A673 (cell line): Measurements from ENCODE around the gene THSD1. TPM values are rescaled to one million over a fixed set of nuclear protein-coding genes. Genes with fewer than 3 reads are reported as not detected.
A peak's percentile ranks its signal among the peaks of the same experiment; 100 is the strongest.

ENCODE experiments used
- BruUV-seq: library from RNA; stranded (reverse); fragments of 400-500 nt; replicated peaks from 2 replicates; lab custom pipeline; 2021; lab: Mats Ljungman, UMichigan
- CTCF ChIA-PET: fragments of 300-600 bp; sonication (Branson Sonifier 250); formaldehyde crosslinking; loops from one replicate; lab custom pipeline; 2022; ENCODE audit warnings: antibody characterized with exemption; lab: Charles Lee
- POLR2A ChIA-PET: fragments of 300-600 bp; sonication (Branson Sonifier 250); formaldehyde crosslinking; loops from one replicate; lab custom pipeline; 2022; ENCODE audit warnings: antibody characterized with exemption; ENCODE audit not compliant: low non-redundant PET; lab: Charles Lee
- DNase-seq: peaks from one replicate; pipeline ENCODE4 v3.0.0-alpha.2; 2015; ENCODE audit warnings: low spot score
- H3K27ac ChIP-seq: fragments of 200-600 bp; sonication (generic); 2 replicates; pipeline ENCODE4 v1.5.1; 2016; ENCODE audit warnings: mixed run types, low read depth, mild to moderate bottlenecking, mixed read lengths, antibody characterized with exemption, low read length; ENCODE audit not compliant: poor library complexity, severe bottlenecking
- H3K27me3 ChIP-seq: fragments of 200-600 bp; sonication (generic); replicated peaks from 2 replicates; pipeline ENCODE4 v1.6.1; 2017; ENCODE audit warnings: mixed run types, low read depth, mild to moderate bottlenecking, mixed read lengths, antibody characterized with exemption, low read length; ENCODE audit not compliant: insufficient read depth, poor library complexity
- H3K36me3 ChIP-seq: fragments of 200-600 bp; sonication (generic); 2 replicates; pipeline ENCODE4 v1.6.1; 2016; ENCODE audit warnings: mixed run types, mild to moderate bottlenecking, mixed read lengths, antibody characterized with exemption, low read length; ENCODE audit not compliant: insufficient read depth, poor library complexity, severe bottlenecking
- H3K4me1 ChIP-seq: fragments of 200-600 bp; sonication (generic); 2 replicates; pipeline ENCODE4 v1.6.1; 2017; ENCODE audit warnings: mixed run types, mild to moderate bottlenecking, mixed read lengths, antibody characterized with exemption, low read length; ENCODE audit not compliant: insufficient read depth, poor library complexity, severe bottlenecking
- H3K4me3 ChIP-seq: fragments of 200-600 bp; sonication (generic); 2 replicates; pipeline ENCODE4 v1.5.1; 2016; ENCODE audit warnings: low read depth, mixed run types, mild to moderate bottlenecking, mixed read lengths, low read length; ENCODE audit not compliant: poor library complexity, severe bottlenecking
- H3K9me3 ChIP-seq: fragments of 200-600 bp; sonication (generic); 2 replicates; pipeline ENCODE4 v1.6.1; 2016; ENCODE audit warnings: mixed run types, low read depth, mild to moderate bottlenecking, mixed read lengths, antibody characterized with exemption, low read length; ENCODE audit not compliant: poor library complexity, severe bottlenecking
- EZH2 ChIP-seq: fragments of 200-600 bp; sonication (generic); IDR thresholded peaks from 2 replicates; pipeline ENCODE4 v1.6.1; 2017; ENCODE audit warnings: borderline replicate concordance, low read depth, mild to moderate bottlenecking, mixed read lengths, antibody characterized with exemption, low read length; ENCODE audit not compliant: poor library complexity, severe bottlenecking
- intact Hi-C: fragments of 100-400 bp; cut with micrococcal nuclease; formaldehyde crosslinking; loops from one replicate; pipeline ENCODE4 v1.10.0; 2022; ENCODE audit not compliant: unreplicated experiment
- total RNA-seq: library from RNA; stranded (reverse); gene quantifications from 2 replicates; pipeline ENCODE4 v1.2.3, GENCODE V29; 2021
- TF ChIP-seq, protein P1 (sequence below): fragments of 300-800, 200-600 bp; sonication (generic); conservative IDR thresholded peaks from 2 replicates; pipeline ENCODE4 v1.5.1; 2017; ENCODE audit warnings: low read depth, mild to moderate bottlenecking, antibody characterized with exemption, low read length, moderate library complexity, mixed read lengths

The THSD1 gene
- total RNA-seq, 1 experiment from 2014 or later = 0.13 TPM

GRCh38 chr13:52454820-52455676 lies 49.1 kb upstream of the THSD1 start, which contains the start of gene CKAP2:
CKAP2 (plus strand) TSS chr13:52455478; CDS start chr13:52455557, 79 bp downstream.
- TSS peak; percentile 62 for BruUV-seq
- POLR2A ChIA-PET = no interaction called here
- Histone ChIP-seq H3K36me3 (peaks cover 37% of the 10 kb centered on the region), H3K4me3 (peak within 1 kb of the TSS; percentile 87), H3K4me1 (peaks cover 24% of the 10 kb centered on the region), H3K27me3 (no peaks in the 10 kb centered on the region), H3K27ac (peak within 1 kb of the TSS; percentile 91), H3K9me3 (no peaks in the 10 kb centered on the region)
- CTCF ChIA-PET = no interaction called here
- no peak for TF ChIP-seq EZH2
- TF ChIP-seq, protein P1, sequence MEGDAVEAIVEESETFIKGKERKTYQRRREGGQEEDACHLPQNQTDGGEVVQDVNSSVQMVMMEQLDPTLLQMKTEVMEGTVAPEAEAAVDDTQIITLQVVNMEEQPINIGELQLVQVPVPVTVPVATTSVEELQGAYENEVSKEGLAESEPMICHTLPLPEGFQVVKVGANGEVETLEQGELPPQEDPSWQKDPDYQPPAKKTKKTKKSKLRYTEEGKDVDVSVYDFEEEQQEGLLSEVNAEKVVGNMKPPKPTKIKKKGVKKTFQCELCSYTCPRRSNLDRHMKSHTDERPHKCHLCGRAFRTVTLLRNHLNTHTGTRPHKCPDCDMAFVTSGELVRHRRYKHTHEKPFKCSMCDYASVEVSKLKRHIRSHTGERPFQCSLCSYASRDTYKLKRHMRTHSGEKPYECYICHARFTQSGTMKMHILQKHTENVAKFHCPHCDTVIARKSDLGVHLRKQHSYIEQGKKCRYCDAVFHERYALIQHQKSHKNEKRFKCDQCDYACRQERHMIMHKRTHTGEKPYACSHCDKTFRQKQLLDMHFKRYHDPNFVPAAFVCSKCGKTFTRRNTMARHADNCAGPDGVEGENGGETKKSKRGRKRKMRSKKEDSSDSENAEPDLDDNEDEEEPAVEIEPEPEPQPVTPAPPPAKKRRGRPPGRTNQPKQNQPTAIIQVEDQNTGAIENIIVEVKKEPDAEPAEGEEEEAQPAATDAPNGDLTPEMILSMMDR = no peak
- intact Hi-C loops = loop anchor here (10.0 kb wide), 1 partner anchor 440 kb away; the partner anchor contains the start of genes ALG11 and ATP7B
- peak; percentile 97 for DNase-seq

GRCh38 chr13:52454459-52454819 lies 48.5 kb upstream of the THSD1 start:
- peaks cover 24% of the 10 kb centered on the region for H3K4me1 ChIP-seq

DNA sequence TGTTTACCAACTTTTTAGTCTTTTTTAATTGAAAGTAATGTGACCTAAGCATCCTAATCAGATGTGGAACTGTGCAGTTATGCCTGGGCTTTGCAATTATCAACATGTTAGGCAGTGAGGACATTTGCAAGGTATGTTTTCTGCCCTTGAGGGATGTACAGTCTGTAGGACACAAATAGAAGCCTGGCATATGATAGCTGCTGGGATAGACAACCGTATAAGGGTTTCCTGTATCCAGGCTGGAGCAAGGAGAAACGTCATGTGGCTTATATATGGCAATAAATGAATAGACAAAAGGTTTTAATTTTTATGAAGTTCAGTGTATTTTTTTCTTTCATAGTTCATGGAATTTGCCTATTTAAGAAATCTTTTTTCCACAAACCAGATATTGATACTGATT lies 46.5 kb upstream of the THSD1 start:
- H3K4me1 ChIP-seq = peaks cover 37% of the 10 kb centered on the region
- ChIA-PET CTCF (no interaction called here), POLR2A (no interaction called here)
- peaks cover 12% of the 10 kb centered on the region for H3K36me3 ChIP-seq
- no peak for DNase-seq
- intact Hi-C loops = loop anchor here (10.0 kb wide), 1 partner anchor 438 kb away; the partner anchor contains the start of genes ALG11 and ATP7B
- H3K27me3 ChIP-seq = no peaks in the 10 kb centered on the region
- H3K9me3 ChIP-seq = no peaks in the 10 kb centered on the region
- H3K27ac ChIP-seq = no peak overlapping the region
- H3K4me3 ChIP-seq = no peak overlapping the region
- TF ChIP-seq EZH2 = no peak
- TF ChIP-seq, protein P1 = no peak
- no TSS peak for BruUV-seq

More at GRCh38 chr13:52454459-52454819, 48.5 kb upstream of the THSD1 start:
- peak overlapping the region; percentile 91 for H3K27ac ChIP-seq
- ChIA-PET CTCF (no interaction called here), POLR2A (no interaction called here)
- intact Hi-C loops = loop anchor here (10.0 kb wide), 1 partner anchor 440 kb away; the partner anchor contains the start of genes ALG11 and ATP7B
- BruUV-seq = no TSS peak
- H3K27me3 ChIP-seq = no peaks in the 10 kb centered on the region
- peaks cover 31% of the 10 kb centered on the region for H3K36me3 ChIP-seq
- H3K4me3 ChIP-seq = peak overlapping the region; percentile 87
- TF ChIP-seq EZH2 = no peak
- TF ChIP-seq, protein P1 = no peak
- no peak for DNase-seq
- H3K9me3 ChIP-seq = no peaks in the 10 kb centered on the region
